ENCODE data around the gene CSNK1E.

The CSNK1E gene

DNA sequence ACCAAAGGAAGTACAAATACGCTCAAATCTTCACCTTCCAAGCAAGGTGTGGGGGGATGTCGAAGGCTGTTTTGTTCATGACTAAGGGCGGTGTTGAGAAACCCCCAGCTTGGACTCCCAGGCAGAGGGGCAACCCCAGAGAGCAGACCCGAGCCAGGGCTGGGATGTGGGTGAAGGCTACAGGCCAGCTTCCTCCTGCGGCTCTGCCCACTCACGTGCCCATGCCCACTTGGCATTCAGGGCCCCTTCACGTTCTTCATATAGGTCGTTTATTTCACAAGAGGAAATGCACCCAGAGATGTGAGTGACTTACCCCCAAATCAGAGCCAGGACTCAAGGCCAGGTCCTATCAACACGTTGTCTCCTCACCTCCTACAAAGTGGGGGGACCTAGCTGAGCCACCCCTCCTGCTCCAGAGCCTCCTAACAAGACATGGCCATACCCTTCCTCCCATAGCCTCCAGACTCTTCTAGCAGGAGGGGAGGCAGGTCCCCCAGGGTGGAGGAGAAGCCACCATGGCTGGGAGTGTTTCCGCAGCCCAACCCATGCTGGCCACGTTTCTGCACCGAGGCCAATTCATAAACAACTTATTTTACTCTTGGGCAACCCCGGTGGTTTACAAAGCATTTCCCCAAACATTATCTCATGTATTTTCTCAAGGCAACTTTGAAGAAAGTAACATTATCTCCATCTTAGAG, 66.4 kb downstream of the CSNK1E start:
- DNase-seq (ENCODE audit: low read depth, low spot score): no peak

DNA sequence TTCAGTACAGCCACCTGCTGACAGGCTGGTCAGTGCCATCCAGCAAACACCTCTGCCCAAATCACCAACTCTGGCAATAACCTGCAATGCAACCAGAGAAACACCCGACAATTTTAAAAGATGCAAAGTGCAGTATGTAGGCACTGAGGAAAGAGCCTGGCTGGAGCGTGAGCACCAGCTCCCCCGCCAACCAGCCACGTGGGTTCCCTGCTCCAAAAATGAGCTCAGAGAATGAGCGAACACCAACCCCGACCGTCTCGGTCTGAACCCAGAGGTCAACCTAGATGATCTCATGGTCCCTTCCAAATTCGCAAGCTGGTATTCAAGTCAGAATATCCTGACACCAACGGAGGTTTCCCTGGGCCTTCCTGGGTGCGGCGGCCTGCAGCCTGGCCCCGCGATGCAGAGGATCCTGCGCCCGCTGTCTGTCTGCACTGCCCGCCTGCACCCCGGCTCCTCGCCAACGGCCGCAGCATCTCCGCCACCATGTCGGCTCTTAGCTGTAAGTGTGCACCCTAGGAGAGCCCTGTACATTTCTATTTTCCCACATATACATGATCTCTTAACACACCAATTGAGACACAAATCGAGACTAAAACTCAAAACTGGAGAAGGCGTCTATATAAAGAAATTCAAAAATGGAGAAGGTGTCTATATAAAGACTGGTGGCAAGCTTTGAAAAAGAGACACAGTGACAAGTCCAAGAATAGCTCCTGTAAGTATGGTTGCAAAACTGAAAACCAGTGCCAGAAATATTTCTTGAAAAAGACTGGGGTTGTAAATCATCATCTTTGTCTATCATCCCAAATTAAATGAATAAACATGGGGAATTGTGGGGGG, 67.2 kb downstream of the CSNK1E start:
- no peak for DNase-seq (ENCODE audit: low read depth, low spot score)

DNA sequence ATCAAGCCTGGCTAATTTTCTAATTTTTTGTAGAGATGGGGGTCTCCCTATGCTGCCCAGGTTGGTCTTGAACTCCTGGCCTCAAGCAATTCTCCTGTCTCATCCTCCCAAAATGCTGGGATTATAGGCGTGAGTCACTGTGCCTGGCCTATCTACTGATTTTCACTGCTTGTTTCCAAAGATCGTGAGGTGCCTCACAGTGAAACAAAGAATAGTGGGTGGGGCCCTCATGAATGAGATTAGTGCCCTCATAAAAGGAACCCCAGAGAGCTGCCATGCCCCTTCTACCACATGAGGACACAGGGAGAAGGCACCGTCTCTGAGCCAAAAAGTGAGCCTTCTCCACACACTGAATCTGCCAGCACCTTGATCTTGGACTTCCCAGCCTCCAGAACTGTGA, 67.9 kb downstream of the CSNK1E start:
- DNase-seq (ENCODE audit: low read depth, low spot score): no peak

GRCh38 chr22:38248280-38248679, 69.0 kb downstream of the CSNK1E start:
- no peak for DNase-seq (ENCODE audit: low read depth, low spot score)

DNA sequence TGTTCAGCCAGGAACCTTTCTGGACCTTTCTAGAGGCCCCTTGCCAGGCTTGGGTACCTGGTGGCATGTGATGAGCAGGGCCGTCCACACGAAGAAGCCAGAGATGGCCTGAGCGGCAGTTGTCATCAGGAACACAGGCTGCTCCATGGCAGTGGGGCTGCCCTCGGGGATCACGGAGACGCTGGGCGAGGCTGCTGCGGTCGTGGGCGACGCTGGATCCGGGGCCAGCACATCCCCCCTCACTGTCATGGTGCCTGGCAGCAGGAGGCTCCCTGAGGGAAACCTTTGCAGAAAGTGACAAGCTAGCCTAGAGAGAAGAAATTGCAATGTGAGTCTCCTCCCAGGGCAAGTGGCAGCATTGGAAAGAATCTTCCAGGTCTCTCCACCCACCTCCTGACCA, 69.5 kb downstream of the CSNK1E start:
- DNase-seq (ENCODE audit: low read depth, low spot score): no peak

GRCh38 chr22:38246692-38247091, 70.5 kb downstream of the CSNK1E start:
- no peak for DNase-seq (ENCODE audit: low read depth, low spot score)

DNA sequence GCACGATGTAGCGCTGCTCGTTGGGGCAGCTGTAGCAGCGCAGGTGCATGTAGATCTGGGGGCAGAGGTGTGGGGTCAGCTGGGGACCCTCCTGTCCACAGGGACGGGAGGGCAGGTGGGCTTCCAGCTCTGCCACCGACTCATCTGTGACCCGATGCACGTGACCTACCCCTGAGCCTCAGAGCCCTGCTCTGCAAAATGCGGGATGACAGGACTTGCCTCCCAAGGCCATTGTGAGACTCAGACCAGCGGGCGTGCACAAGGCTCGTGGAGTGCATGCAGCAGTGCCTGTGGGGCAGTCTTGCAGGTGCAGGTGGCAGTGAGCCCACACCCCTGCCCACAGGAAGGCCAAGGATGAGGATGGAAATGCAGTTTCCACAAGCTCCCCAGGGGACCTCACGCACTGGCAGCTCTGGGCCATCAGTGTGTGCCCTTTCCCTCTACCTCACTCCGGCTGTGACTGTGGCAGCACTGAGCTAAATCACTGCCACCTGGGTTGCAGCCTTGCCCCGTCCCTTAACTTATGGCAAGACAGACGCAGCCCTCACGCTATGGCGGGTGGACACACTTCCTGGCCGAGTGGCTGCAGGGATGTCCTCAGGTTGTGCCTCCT, 71.1 kb downstream of the CSNK1E start:
- no peak for DNase-seq (ENCODE audit: low read depth, low spot score)

DNA sequence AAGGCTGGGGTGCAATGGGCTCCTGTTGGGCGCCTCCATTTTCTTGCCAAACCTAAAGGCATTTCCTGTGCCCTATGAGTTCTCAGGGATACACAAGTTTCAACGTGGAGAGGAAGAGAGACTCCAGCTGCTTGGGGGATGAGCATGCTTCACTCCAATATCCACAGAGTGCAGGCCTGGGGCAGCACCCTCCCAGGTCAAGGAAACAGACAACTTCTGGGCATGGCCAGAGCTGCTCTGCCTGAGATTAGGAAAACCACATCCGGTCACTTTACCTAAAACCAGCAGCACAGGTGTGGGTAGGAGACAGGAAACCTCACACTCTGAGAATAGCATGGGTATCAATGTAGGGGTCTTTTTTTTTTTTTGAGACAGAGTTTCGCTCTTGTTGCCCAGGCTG, 73.1 kb downstream of the CSNK1E start:
- no peak for DNase-seq (ENCODE audit: low read depth, low spot score)

GRCh38 chr22:38243007-38243765, 74.0 kb downstream of the CSNK1E start:
- DNase-seq (ENCODE audit: low read depth, low spot score): peak; percentile 46

- peak; percentile 95 for DNase-seq (ENCODE audit: low read depth, low spot score)
Observed at GRCh38 chr22:38240734-38241252, 76.4 kb downstream of the CSNK1E start.
